ENCODE data around the gene PIGB. TPM values are rescaled to one million over a fixed set of nuclear protein-coding genes. Genes with fewer than 3 reads are reported as not detected.

Gene PIGB
- total and polyA plus RNA-seq, 2 of the 8 experiments (the other 6 are each of a cell fraction or from before 2014, with no cell fraction given): 4.3 to 11.7 TPM

DNA sequence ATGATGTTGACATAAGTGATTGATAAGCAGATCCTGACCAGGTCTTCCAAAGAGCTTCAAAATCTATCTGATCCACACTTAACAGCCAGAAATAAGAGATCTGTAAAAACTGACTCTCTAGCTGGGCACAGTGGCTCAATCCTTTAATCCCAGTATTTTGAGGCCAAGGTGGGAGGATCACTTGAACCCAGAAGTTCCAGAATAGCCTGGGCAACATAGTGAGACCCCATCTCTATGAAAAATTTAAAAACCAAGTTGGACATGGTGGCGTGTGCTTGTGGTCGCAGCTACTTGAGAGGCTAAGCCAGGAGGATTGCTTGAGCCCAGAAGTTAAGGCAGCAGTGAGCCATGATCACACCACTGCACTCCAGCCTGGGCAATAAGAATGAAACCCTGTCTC, 43.6 kb downstream of the PIGB start:
- Histone ChIP-seq H2BK20ac (ENCODE audit: low read length) (no peak overlapping the region), H2AK5ac (ENCODE audit: low read depth, low read length) (no peak overlapping the region), H4K5ac (ENCODE audit: insufficient read length, low read depth, low read length) (no peak overlapping the region), H3K27me3 (replicated peaks in 1 of 4; ENCODE audit: control insufficient read depth in 3 of 4, extremely low read depth in 1 of 4, insufficient read depth in 3 of 4, low read length in 3 of 4) (no peaks in the 10 kb centered on the region), H4K8ac (ENCODE audit: extremely low read depth, insufficient read depth, low read length) (no peak overlapping the region), H3K9ac (replicated peaks in 1 of 4; ENCODE audit: extremely low read depth in 1 of 4, low read depth in 3 of 4, low read length in 3 of 4) (no peak overlapping the region), H3K18ac (ENCODE audit: extremely low read depth, low read length) (no peak overlapping the region), H2AFZ (ENCODE audit: low read length) (no peak overlapping the region), H3K36me3 (ENCODE audit: control insufficient read depth in 2 of 4, insufficient read depth in 4 of 4, low read length in 3 of 4) (no peaks in the 10 kb centered on the region), H4K20me1 (replicated peaks in 1 of 2; ENCODE audit: control insufficient read depth in 1 of 2, insufficient read depth in 2 of 2, low read length in 2 of 2) (no peaks in the 10 kb centered on the region), H3K14ac (ENCODE audit: insufficient read length) (no peak overlapping the region), H3K79me2 (ENCODE audit: control insufficient read depth in 1 of 2, insufficient read depth in 2 of 2, low read length in 2 of 2) (no peaks in the 10 kb centered on the region), H3K23me2 (ENCODE audit: low read depth, low read length) (no peaks in the 10 kb centered on the region), H3K56ac (replicated peaks; ENCODE audit: insufficient read length, low read depth, low read length) (no peak overlapping the region), H3K4me3 (ENCODE audit: extremely low read depth in 1 of 4, insufficient read depth in 2 of 4, low read depth in 3 of 4, low read length in 4 of 4) (no peak overlapping the region), H3K79me1 (ENCODE audit: low read depth, low read length) (no peaks in the 10 kb centered on the region), H3K4me1 (replicated peaks in 1 of 4; ENCODE audit: control insufficient read depth in 3 of 4, insufficient read depth in 4 of 4, low read length in 3 of 4) (no peaks in the 10 kb centered on the region), H2BK120ac (replicated peaks; ENCODE audit: low read depth, low read length) (no peak overlapping the region), H2BK12ac (ENCODE audit: low read depth, low read length) (no peak overlapping the region), H3K4ac (replicated peaks; ENCODE audit: insufficient read length, low read depth, low read length) (no peak overlapping the region), H3K27ac (ENCODE audit: low read depth, low read length) (no peak overlapping the region), H4K91ac (replicated peaks; ENCODE audit: insufficient read length, low read length) (no peak overlapping the region), H3K4me2 (ENCODE audit: insufficient read depth in 1 of 2, low read depth in 2 of 2, low read length in 2 of 2) (no peak overlapping the region), H3K23ac (ENCODE audit: insufficient read length) (no peak overlapping the region), H3K9me3 (ENCODE audit: insufficient read depth in 2 of 2, low read depth in 1 of 2, low read length in 1 of 2) (no peaks in the 10 kb centered on the region), H2BK15ac (ENCODE audit: low read length) (no peak overlapping the region), H2BK5ac (ENCODE audit: low read depth, low read length) (no peak overlapping the region)
- ChIA-PET CTCF (ENCODE audit: partially characterized antibody) (no interaction called here), POLR2A (ENCODE audit: partially characterized antibody) (no interaction called here)
- WGBS, 2 experiments (ENCODE audit: extremely low coverage in 1 of 2, insufficient coverage in 1 of 2, insufficient read length in 1 of 2, insufficient replicate concordance in 2 of 2, low coverage in 1 of 2, low lambda C conversion rate in 2 of 2, missing lambda C conversion rate in 1 of 2): 40% methylated on average over 2 of the region's 2 CpGs; no CpG with 5 or more reads in 1 of the 2 experiments
- TF ChIP-seq SRF (IDR thresholded peaks at IDR 0.05; ENCODE audit: low read depth, low read length) (no peak), SAP30 (IDR thresholded peaks at IDR 0.05; ENCODE audit: insufficient read depth, insufficient replicate concordance, low read length) (no peak), MAFK (IDR thresholded peaks at IDR 0.05; ENCODE audit: low read depth, low read length) (no peak), PHF8 (conservative IDR thresholded peaks at IDR 0.05; ENCODE audit: low read depth, low read length) (no peak), EP300 (IDR thresholded peaks at IDR 0.05; ENCODE audit: borderline replicate concordance in 1 of 2, low read depth in 2 of 2, low read length in 2 of 2) (no peak), RXRA (IDR thresholded peaks at IDR 0.05; ENCODE audit: insufficient read depth, low read depth, low read length) (no peak), JUND (IDR thresholded peaks at IDR 0.05; ENCODE audit: low read length) (no peak), SUZ12 (IDR thresholded peaks at IDR 0.05; ENCODE audit: low read length) (no peak), CREB1 (IDR thresholded peaks at IDR 0.05) (no peak), SIX5 (IDR thresholded peaks at IDR 0.05; ENCODE audit: low read depth, low read length) (no peak)
- TF ChIP-seq, protein P1, sequence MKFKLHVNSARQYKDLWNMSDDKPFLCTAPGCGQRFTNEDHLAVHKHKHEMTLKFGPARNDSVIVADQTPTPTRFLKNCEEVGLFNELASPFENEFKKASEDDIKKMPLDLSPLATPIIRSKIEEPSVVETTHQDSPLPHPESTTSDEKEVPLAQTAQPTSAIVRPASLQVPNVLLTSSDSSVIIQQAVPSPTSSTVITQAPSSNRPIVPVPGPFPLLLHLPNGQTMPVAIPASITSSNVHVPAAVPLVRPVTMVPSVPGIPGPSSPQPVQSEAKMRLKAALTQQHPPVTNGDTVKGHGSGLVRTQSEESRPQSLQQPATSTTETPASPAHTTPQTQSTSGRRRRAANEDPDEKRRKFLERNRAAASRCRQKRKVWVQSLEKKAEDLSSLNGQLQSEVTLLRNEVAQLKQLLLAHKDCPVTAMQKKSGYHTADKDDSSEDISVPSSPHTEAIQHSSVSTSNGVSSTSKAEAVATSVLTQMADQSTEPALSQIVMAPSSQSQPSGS (IDR thresholded peaks at IDR 0.05; ENCODE audit: low read length): no peak
- no peak for FAIRE-seq
- DNase-seq (ENCODE audit: low read depth in 1 of 2, low spot score in 2 of 2): no peak

Measured in H1 (cell line).